Spleen (tissue), 11 donors: Measurements from ENCODE around the gene DRICH1. TPM values are rescaled to one million over a fixed set of nuclear protein-coding genes. Genes with fewer than 3 reads are reported as not detected.
"Not testable (repeated sequence)": the region's sequence is repeated elsewhere in the genome, so short reads cannot be mapped to it uniquely, and the experiment has no call there.

Experiments
- DNase-seq: peaks from one replicate; pipeline ENCODE4 v3.0.0-alpha.2; 2020
- H3K27ac ChIP-seq, 8 donors: fragments of 200-600 bp; sonication (generic) in 7 of 8; 1 replicate in 4 of 8; 2 replicates in 4 of 8; pipeline versions ENCODE4 v1.5.0 to v1.8.0; 2016 to 2021; ENCODE audit warnings: inconsistent platforms in 4 of 8, mild to moderate bottlenecking in 4 of 8, moderate library complexity in 1 of 8
- H3K27me3 ChIP-seq, 7 donors: fragments of 200-600 bp; sonication (generic) in 6 of 7; replicated peaks in 1 of 7; 1 replicate in 4 of 7; 2 replicates in 3 of 7; pipeline versions ENCODE4 v1.5.0 to v1.8.0; 2016 to 2021; ENCODE audit warnings: inconsistent platforms in 3 of 7, mild to moderate bottlenecking in 1 of 7
- H3K36me3 ChIP-seq, 6 donors: fragments of 200-600 bp; sonication (generic) in 5 of 6; 1 replicate in 4 of 6; 2 replicates in 2 of 6; pipeline versions ENCODE4 v1.5.0 to v1.8.0; 2016 to 2021; ENCODE audit warnings: inconsistent platforms in 2 of 6
- H3K4me1 ChIP-seq, 6 donors: fragments of 200-600 bp; sonication (generic) in 5 of 6; 1 replicate in 3 of 6; 2 replicates in 3 of 6; pipeline versions ENCODE4 v1.5.0 to v1.8.0; 2016 to 2021; ENCODE audit warnings: inconsistent platforms in 3 of 6
- H3K4me3 ChIP-seq, 8 donors: fragments of 200-600 bp; sonication (generic) in 7 of 8; 1 replicate in 4 of 8; 2 replicates in 4 of 8; pipeline versions ENCODE4 v1.5.0 to v1.8.0; 2016 to 2021; ENCODE audit warnings: inconsistent platforms in 4 of 8, mild to moderate bottlenecking in 4 of 8, moderate library complexity in 2 of 8
- H3K9me3 ChIP-seq, 8 donors: fragments of 200-600 bp; sonication (generic) in 7 of 8; 1 replicate in 4 of 8; 2 replicates in 4 of 8; pipeline versions ENCODE4 v1.5.0 to v1.8.0; 2016 to 2021; ENCODE audit warnings: inconsistent platforms in 4 of 8
- CTCF ChIP-seq, 11 experiments: fragments of 200-600 bp in 7 of 11; fragments of 450-650 bp in 4 of 11; sonication (generic) in 4 of 11; IDR thresholded peaks in 8 of 11; conservative IDR thresholded peaks in 3 of 11; 1 replicate in 7 of 11; 2 replicates in 4 of 11; pipeline versions ENCODE4 v1.4.0 to v1.8.0; 2016 to 2021; ENCODE audit warnings: antibody characterized with exemption in 11 of 11, inconsistent platforms in 4 of 11, mild to moderate bottlenecking in 1 of 11
- POLR2A ChIP-seq, 3 donors: fragments of 450-650 bp; IDR thresholded peaks; one replicate each; pipeline ENCODE4 v1.5.1; 2017; ENCODE audit warnings: antibody characterized with exemption in 3 of 3, mild to moderate bottlenecking in 1 of 3
- POLR2AphosphoS5 ChIP-seq, 3 donors: sonication (generic); formaldehyde crosslinking; IDR thresholded peaks; one replicate each; pipeline ENCODE4 v1.5.1; 2017; ENCODE audit warnings: antibody characterized with exemption in 3 of 3
- WGBS, 5 donors: extraction: QIAGEN DNeasy Blood & Tissue Kit in 3 of 5; methylation state at CpG; one replicate each; pipeline versions ENCODE4 v1.1.5 to v1.1.7; 2013 to 2018; 5-methylcytosine and 5-hydroxymethylcytosine counted together
- intact Hi-C: fragments of 100-400 bp; cut with DNase I; formaldehyde crosslinking; loops from one replicate; pipeline ENCODE4 v1.15.0; 2023; ENCODE audit warnings: low total_unique reads
- polyA plus RNA-seq, 3 donors: library from polyadenylated mRNA; stranded (reverse); fragments of 200-250 nt; gene quantifications; one replicate each; pipeline ENCODE4 v1.2.1, GENCODE V29; 2013
- small RNA-seq, 4 donors: library from RNA; depleted of rRNA; stranded (forward); fragments of <200 nt; gene quantifications; one replicate each; pipeline ENCODE3, GENCODE V24; 2016
- total RNA-seq, 7 donors: library from RNA; depleted of rRNA in 3 of 7; stranded (reverse); fragments of >200 nt in 3 of 7; fragmentation: NEBNext Ultra II Directional in 4 of 7; extraction: Animal tissue kit (Norgen Biotek cat#: 25700) in 4 of 7; gene quantifications; one replicate each; pipeline versions ENCODE4 v1.1.0 to v1.2.1, GENCODE V29; 2016 to 2021
- donor health status: healthy with polysubstance abuse.
- donor health status: DM: no; HTN: no; CAD: no; lungs with moderate emphysema.
- donor health status: DM: no; HTN: no; CAD: no.
- donor health status: Bipolar disorder and iron deficiency.
- donor health status: healthy.
- donor health status: DM: no; HTN: no; CAD: no.
- donor health status: DM: yes; HTN: yes; CAD: no.

Gene DRICH1
- total and polyA plus RNA-seq, 10 donors: 0.29 to 2.5 (median 1.9) TPM; not detected in 3

- TF ChIP-seq POLR2A (IDR thresholded peaks at IDR 0.05): no peak
- TF ChIP-seq CTCF (IDR thresholded peaks at IDR 0.05 in 8 of 11, conservative IDR thresholded peaks at IDR 0.05 in 3 of 11): no peak
- TF ChIP-seq POLR2AphosphoS5 (IDR thresholded peaks at IDR 0.05): no peak
- intact Hi-C loops: no loop called here
- H3K9me3 ChIP-seq: no peaks in the 10 kb centered on the region
- peaks cover 0 to 54% (median 27%) of the 10 kb centered on the region in 7 donors for H3K27me3 ChIP-seq
- 84 to 92% (median 85%) methylated on average over 9 of the region's 9 CpGs for WGBS, 5 donors
- peak; percentile 31 for DNase-seq
- no peak overlapping the region for H3K4me3 ChIP-seq
- no peaks in the 10 kb centered on the region for H3K36me3 ChIP-seq
- H3K27ac ChIP-seq: no peak overlapping the region
- H3K4me1 ChIP-seq: peaks cover 0 to 23% (median 16%) of the 10 kb centered on the region in 6 donors
Measured at GRCh38 chr22:23563111-23563510, 69.0 kb downstream of the DRICH1 start.

- H3K27me3 ChIP-seq: peaks cover 0 to 54% (median 27%) of the 10 kb centered on the region in 7 donors
- DNase-seq: peak; percentile 38
- no peak overlapping the region for H3K4me3 ChIP-seq
- WGBS, 5 donors: 65 to 97% (median 89%) methylated on average over 4 of the region's 4 CpGs
- H3K27ac ChIP-seq: no peak overlapping the region
- H3K9me3 ChIP-seq: no peaks in the 10 kb centered on the region
- H3K4me1 ChIP-seq: peaks cover 0 to 20% (median 16%) of the 10 kb centered on the region in 6 donors
- no peak for TF ChIP-seq POLR2A (IDR thresholded peaks at IDR 0.05)
- no peak for TF ChIP-seq CTCF (IDR thresholded peaks at IDR 0.05 in 8 of 11, conservative IDR thresholded peaks at IDR 0.05 in 3 of 11)
- no peak for TF ChIP-seq POLR2AphosphoS5 (IDR thresholded peaks at IDR 0.05)
- intact Hi-C loops: no loop called here
- H3K36me3 ChIP-seq: no peaks in the 10 kb centered on the region
Measured at GRCh38 chr22:23562186-23562585, 69.9 kb downstream of the DRICH1 start.

GRCh38 chr22:23561025-23561510 lies 71.1 kb downstream of the DRICH1 start:
- H3K27ac ChIP-seq, H3K9me3 ChIP-seq, H3K4me1 ChIP-seq, intact Hi-C loops, H3K36me3 ChIP-seq, H3K4me3 ChIP-seq: not testable (repeated sequence)
- peaks cover 0 to 51% (median 18%) of the 10 kb centered on the region in 7 donors for H3K27me3 ChIP-seq
- WGBS, 5 donors: 79 to 90% (median 82%) methylated on average over 2 to 24 of the region's 24 CpGs
- peak; percentile 41 for DNase-seq

- H3K9me3 ChIP-seq, intact Hi-C loops, H3K27ac ChIP-seq, H3K4me1 ChIP-seq, H3K36me3 ChIP-seq, DNase-seq, H3K4me3 ChIP-seq: not testable (repeated sequence)
- H3K27me3 ChIP-seq: peaks cover 0 to 51% (median 10%) of the 10 kb centered on the region in 7 donors
- WGBS, 5 donors: 57 to 94% (median 85%) methylated on average over 1 of the region's 1 CpG
Measured at GRCh38 chr22:23560215-23560614, 71.9 kb downstream of the DRICH1 start.

Small RNA genes within 50 kb of the gene (small RNA-seq; reads per million reads assigned to genes)
- 0 reads per million in 4 donors for gene AP000346.3

Other genes starting within 250 kb of the DRICH1 start
- not detected for gene IGLL1, start 52.0 kb downstream of the DRICH1 start, total RNA-seq
- under 1 TPM in 1 of 3 donors, not detected in 2; 0.26 TPM for gene IGLL1, start 52.0 kb downstream of the DRICH1 start, polyA plus RNA-seq
- gene RGL4, start 58.7 kb upstream of the DRICH1 start, total RNA-seq: 10 to 100 TPM in 6 of 7 donors, 1 to 10 TPM in 1; 9.6 to 46.6 (median 23.0) TPM
- gene RGL4, start 58.7 kb upstream of the DRICH1 start, polyA plus RNA-seq: 10 to 100 TPM; 10.5 to 19.5 (median 15.7) TPM
- 1 to 10 TPM; 5.0 to 7.4 (median 6.0) TPM for gene ZNF70, start 118.8 kb upstream of the DRICH1 start, total RNA-seq
- gene ZNF70, start 118.8 kb upstream of the DRICH1 start, polyA plus RNA-seq: 1 to 10 TPM in 1 of 3 donors, under 1 TPM in 2; 0.55 to 1.3 (median 0.72) TPM
- 100 to 1,000 TPM in 1 of 7 donors, 10 to 100 TPM in 6; 24.9 to 103 (median 49.5) TPM for gene VPREB3, start 122.1 kb upstream of the DRICH1 start, total RNA-seq
- gene VPREB3, start 122.1 kb upstream of the DRICH1 start, polyA plus RNA-seq: 100 to 1,000 TPM; 315 to 472 (median 377) TPM
- gene C22orf15, start 130.7 kb upstream of the DRICH1 start, total RNA-seq: under 1 TPM in 4 of 7 donors, not detected in 3; 0.44 to 0.97 (median 0.76) TPM
- 1 to 10 TPM in 1 of 3 donors, under 1 TPM in 2; 0.29 to 1.4 (median 0.59) TPM for gene C22orf15, start 130.7 kb upstream of the DRICH1 start, polyA plus RNA-seq
- gene CHCHD10, start 135.7 kb upstream of the DRICH1 start, total RNA-seq: 100 to 1,000 TPM in 1 of 7 donors, 10 to 100 TPM in 6; 16.8 to 101 (median 83.4) TPM
- 100 to 1,000 TPM; 117 to 189 (median 167) TPM for gene CHCHD10, start 135.7 kb upstream of the DRICH1 start, polyA plus RNA-seq
- 10 to 100 TPM in 1 of 7 donors, 1 to 10 TPM in 5, under 1 TPM in 1; 0.66 to 11.0 (median 3.3) TPM for gene MMP11, start 140.5 kb upstream of the DRICH1 start, total RNA-seq
- 1 to 10 TPM; 4.4 to 6.8 (median 4.7) TPM for gene MMP11, start 140.5 kb upstream of the DRICH1 start, polyA plus RNA-seq
- 100 to 1,000 TPM in 2 of 7 donors, 10 to 100 TPM in 5; 72.8 to 166 (median 84.6) TPM for gene SMARCB1, start 154.6 kb upstream of the DRICH1 start, total RNA-seq
- gene SMARCB1, start 154.6 kb upstream of the DRICH1 start, polyA plus RNA-seq: 100 to 1,000 TPM in 1 of 3 donors, 10 to 100 TPM in 2; 64.2 to 100 (median 86.9) TPM
- gene DERL3, start 206.7 kb upstream of the DRICH1 start, total RNA-seq: 10 to 100 TPM; 10.2 to 62.8 (median 30.4) TPM
- 10 to 100 TPM; 16.1 to 18.8 (median 17.9) TPM for gene DERL3, start 206.7 kb upstream of the DRICH1 start, polyA plus RNA-seq
- 10 to 100 TPM; 12.0 to 21.7 (median 16.9) TPM for gene SLC2A11, start 225.6 kb upstream of the DRICH1 start, total RNA-seq
- gene SLC2A11, start 225.6 kb upstream of the DRICH1 start, polyA plus RNA-seq: 10 to 100 TPM; 15.6 to 23.5 (median 16.2) TPM